ENCODE data around the gene MYO5B.

The MYO5B gene

GRCh38 chr18:49974079-49974478 lies 220.9 kb downstream of the MYO5B start:
- Histone ChIP-seq H3K27ac (ENCODE audit: low read length) (no peak overlapping the region), H3K79me2 (ENCODE audit: insufficient read depth, low read length) (no peaks in the 10 kb centered on the region), H3K4me2 (ENCODE audit: insufficient read depth, low read length) (no peak overlapping the region), H2AFZ (ENCODE audit: low read depth, low read length) (no peak overlapping the region), H3K36me3 (ENCODE audit: insufficient read depth, low read length) (no peaks in the 10 kb centered on the region), H4K20me1 (ENCODE audit: insufficient read depth, low read length) (0 out of 2 replicates have a peak, but pooled peaks cover 7% of the 10 kb centered on the region), H3K27me3 (ENCODE audit: insufficient read depth, low read length, poor library complexity) (peaks cover 22% of the 10 kb centered on the region), H3K4me1 (ENCODE audit: insufficient read depth, low read length) (no peaks in the 10 kb centered on the region), H3K4me3 (ENCODE audit: low read depth in 1 of 2, low read length in 2 of 2) (no peak overlapping the region), H3K9me3 (ENCODE audit: insufficient read depth, low read length, severe bottlenecking) (no peaks in the 10 kb centered on the region), H3K9ac (ENCODE audit: low read depth, low read length) (no peak overlapping the region)
- TF ChIP-seq EZH2 (IDR thresholded peaks at IDR 0.05; ENCODE audit: borderline replicate concordance, low read depth, low read length, severe bottlenecking) = no peak
- no peak for TF ChIP-seq CTCF (IDR thresholded peaks at IDR 0.05; ENCODE audit: borderline replicate concordance, extremely low read depth, low read length, poor library complexity, severe bottlenecking)
- DNase-seq = no peak
- ATAC-seq (ENCODE audit: insufficient read depth, low read depth) = no peak

GRCh38 chr18:49973592-49973991 lies 221.4 kb downstream of the MYO5B start:
- Histone ChIP-seq H3K36me3 (ENCODE audit: insufficient read depth, low read length) (no peaks in the 10 kb centered on the region), H3K79me2 (ENCODE audit: insufficient read depth, low read length) (no peaks in the 10 kb centered on the region), H3K9ac (ENCODE audit: low read depth, low read length) (no peak overlapping the region), H3K9me3 (ENCODE audit: insufficient read depth, low read length, severe bottlenecking) (no peaks in the 10 kb centered on the region), H3K4me1 (ENCODE audit: insufficient read depth, low read length) (no peaks in the 10 kb centered on the region), H3K4me3 (ENCODE audit: low read depth in 1 of 2, low read length in 2 of 2) (no peak overlapping the region), H4K20me1 (ENCODE audit: insufficient read depth, low read length) (0 out of 2 replicates have a peak, but pooled peaks cover 5% of the 10 kb centered on the region), H3K27ac (ENCODE audit: low read length) (no peak overlapping the region), H3K27me3 (ENCODE audit: insufficient read depth, low read length, poor library complexity) (peaks cover 24% of the 10 kb centered on the region), H2AFZ (ENCODE audit: low read depth, low read length) (no peak overlapping the region), H3K4me2 (ENCODE audit: insufficient read depth, low read length) (no peak overlapping the region)
- ATAC-seq (ENCODE audit: insufficient read depth, low read depth) = no peak
- TF ChIP-seq EZH2 (IDR thresholded peaks at IDR 0.05; ENCODE audit: borderline replicate concordance, low read depth, low read length, severe bottlenecking) = no peak
- TF ChIP-seq CTCF (IDR thresholded peaks at IDR 0.05; ENCODE audit: borderline replicate concordance, extremely low read depth, low read length, poor library complexity, severe bottlenecking) = no peak
- DNase-seq = no peak

GRCh38 chr18:49972535-49972934 lies 222.4 kb downstream of the MYO5B start:
- no peaks in the 10 kb centered on the region for H3K36me3 ChIP-seq (ENCODE audit: insufficient read depth, low read length)
- H2AFZ ChIP-seq (ENCODE audit: low read depth, low read length) = no peak overlapping the region
- H3K9ac ChIP-seq (ENCODE audit: low read depth, low read length) = no peak overlapping the region
- DNase-seq = no peak
- no peak overlapping the region for H3K4me2 ChIP-seq (ENCODE audit: insufficient read depth, low read length)
- 0 out of 2 replicates have a peak, but pooled peaks cover 5% of the 10 kb centered on the region for H4K20me1 ChIP-seq (ENCODE audit: insufficient read depth, low read length)
- H3K4me1 ChIP-seq (ENCODE audit: insufficient read depth, low read length) = no peaks in the 10 kb centered on the region
- H3K9me3 ChIP-seq (ENCODE audit: insufficient read depth, low read length, severe bottlenecking) = no peaks in the 10 kb centered on the region
- no peak overlapping the region for H3K27ac ChIP-seq (ENCODE audit: low read length)
- ATAC-seq (ENCODE audit: insufficient read depth, low read depth) = no peak
- TF ChIP-seq CTCF (IDR thresholded peaks at IDR 0.05; ENCODE audit: borderline replicate concordance, extremely low read depth, low read length, poor library complexity, severe bottlenecking) (no peak), EZH2 (IDR thresholded peaks at IDR 0.05; ENCODE audit: borderline replicate concordance, low read depth, low read length, severe bottlenecking) (no peak)
- no peaks in the 10 kb centered on the region for H3K79me2 ChIP-seq (ENCODE audit: insufficient read depth, low read length)
- H3K4me3 ChIP-seq (ENCODE audit: low read depth in 1 of 2, low read length in 2 of 2) = no peak overlapping the region
- H3K27me3 ChIP-seq (ENCODE audit: insufficient read depth, low read length, poor library complexity) = peaks cover 27% of the 10 kb centered on the region

GRCh38 chr18:49971462-49971861 lies 223.5 kb downstream of the MYO5B start:
- Histone ChIP-seq H3K79me2 (ENCODE audit: insufficient read depth, low read length) (no peaks in the 10 kb centered on the region), H2AFZ (ENCODE audit: low read depth, low read length) (no peak overlapping the region), H3K4me3 (ENCODE audit: low read depth in 1 of 2, low read length in 2 of 2) (no peak overlapping the region), H3K27ac (ENCODE audit: low read length) (no peak overlapping the region), H3K9ac (ENCODE audit: low read depth, low read length) (no peak overlapping the region), H3K9me3 (ENCODE audit: insufficient read depth, low read length, severe bottlenecking) (no peaks in the 10 kb centered on the region), H4K20me1 (ENCODE audit: insufficient read depth, low read length) (0 out of 2 replicates have a peak, but pooled peaks cover 5% of the 10 kb centered on the region), H3K36me3 (ENCODE audit: insufficient read depth, low read length) (no peaks in the 10 kb centered on the region), H3K27me3 (ENCODE audit: insufficient read depth, low read length, poor library complexity) (peaks cover 27% of the 10 kb centered on the region), H3K4me2 (ENCODE audit: insufficient read depth, low read length) (no peak overlapping the region), H3K4me1 (ENCODE audit: insufficient read depth, low read length) (no peaks in the 10 kb centered on the region)
- DNase-seq = no peak
- TF ChIP-seq CTCF (IDR thresholded peaks at IDR 0.05; ENCODE audit: borderline replicate concordance, extremely low read depth, low read length, poor library complexity, severe bottlenecking) = no peak
- no peak for TF ChIP-seq EZH2 (IDR thresholded peaks at IDR 0.05; ENCODE audit: borderline replicate concordance, low read depth, low read length, severe bottlenecking)
- no peak for ATAC-seq (ENCODE audit: insufficient read depth, low read depth)

All from DND-41 (cell line).